Measurements from ENCODE around the gene COX14. TPM values are rescaled to one million over a fixed set of nuclear protein-coding genes. Genes with fewer than 3 reads are reported as not detected.

The COX14 gene
- total RNA-seq, 1 experiment from 2014 or later = 31.9 TPM

DNA sequence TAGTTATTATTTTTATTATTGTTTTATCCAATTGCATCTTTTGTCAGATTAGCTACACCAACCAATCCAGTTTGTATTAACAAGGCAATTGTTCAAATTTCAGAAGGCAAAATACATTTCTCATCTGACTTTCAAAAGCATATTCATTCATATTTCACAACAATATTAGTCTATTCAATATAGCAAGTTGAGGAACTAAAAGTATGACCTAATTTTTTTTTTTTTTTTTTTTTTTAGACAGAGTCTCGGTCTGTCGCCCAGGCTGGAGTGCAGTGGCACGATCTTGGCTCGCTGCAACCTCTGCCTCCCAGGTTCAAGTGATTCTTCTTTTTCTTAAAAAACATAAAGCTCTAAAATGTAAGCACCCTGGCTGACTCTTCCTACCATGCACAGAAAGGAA is 17.3 kb downstream of the COX14 start:
- no peaks in the 10 kb centered on the region for H3K27me3 ChIP-seq (ENCODE audit: insufficient read depth, low read length)
- TF ChIP-seq, protein P1, sequence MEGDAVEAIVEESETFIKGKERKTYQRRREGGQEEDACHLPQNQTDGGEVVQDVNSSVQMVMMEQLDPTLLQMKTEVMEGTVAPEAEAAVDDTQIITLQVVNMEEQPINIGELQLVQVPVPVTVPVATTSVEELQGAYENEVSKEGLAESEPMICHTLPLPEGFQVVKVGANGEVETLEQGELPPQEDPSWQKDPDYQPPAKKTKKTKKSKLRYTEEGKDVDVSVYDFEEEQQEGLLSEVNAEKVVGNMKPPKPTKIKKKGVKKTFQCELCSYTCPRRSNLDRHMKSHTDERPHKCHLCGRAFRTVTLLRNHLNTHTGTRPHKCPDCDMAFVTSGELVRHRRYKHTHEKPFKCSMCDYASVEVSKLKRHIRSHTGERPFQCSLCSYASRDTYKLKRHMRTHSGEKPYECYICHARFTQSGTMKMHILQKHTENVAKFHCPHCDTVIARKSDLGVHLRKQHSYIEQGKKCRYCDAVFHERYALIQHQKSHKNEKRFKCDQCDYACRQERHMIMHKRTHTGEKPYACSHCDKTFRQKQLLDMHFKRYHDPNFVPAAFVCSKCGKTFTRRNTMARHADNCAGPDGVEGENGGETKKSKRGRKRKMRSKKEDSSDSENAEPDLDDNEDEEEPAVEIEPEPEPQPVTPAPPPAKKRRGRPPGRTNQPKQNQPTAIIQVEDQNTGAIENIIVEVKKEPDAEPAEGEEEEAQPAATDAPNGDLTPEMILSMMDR (conservative IDR thresholded peaks at IDR 0.05) = no peak
- H2BK20ac ChIP-seq (ENCODE audit: low read depth, low read length, poor library complexity, severe bottlenecking) = no peak overlapping the region
- no peak overlapping the region for H2BK120ac ChIP-seq (ENCODE audit: low read depth, low read length, poor library complexity, severe bottlenecking)
- H4K5ac ChIP-seq (ENCODE audit: insufficient read length, low read depth, low read length) = no peak overlapping the region
- no peaks in the 10 kb centered on the region for H3K9me3 Mint-ChIP-seq
- H3K4me2 ChIP-seq (ENCODE audit: insufficient read depth, insufficient read length, low read length) = no peak overlapping the region
- no peak overlapping the region for H3K27ac Mint-ChIP-seq
- H3K36me3 Mint-ChIP-seq (ENCODE audit: insufficient read depth in 1 of 3, low read depth in 3 of 3) = peaks cover 13 to 60% (median 30%) of the 10 kb centered on the region in 3 experiments; a peak in 6 of 7 replicates
- no peaks in the 10 kb centered on the region for H3K9me3 ChIP-seq (ENCODE audit: control insufficient read depth, low read depth, low read length)
- H3K4me1 ChIP-seq (ENCODE audit: insufficient read depth, low read length) = no peaks in the 10 kb centered on the region
- H3K27ac ChIP-seq (ENCODE audit: insufficient read length, low read depth, low read length) = no peak overlapping the region
- H3K79me1 ChIP-seq (ENCODE audit: insufficient read depth, low read depth, low read length, poor library complexity, severe bottlenecking) = no peaks in the 10 kb centered on the region
- no peak overlapping the region for H2BK15ac ChIP-seq (ENCODE audit: low read depth, low read length)
- H4K8ac ChIP-seq (replicated peaks; ENCODE audit: insufficient read length, low read depth, low read length) = no peak overlapping the region
- no peak overlapping the region for H2BK12ac ChIP-seq (ENCODE audit: insufficient read length, low read depth, low read length)
- H3K23me2 ChIP-seq (ENCODE audit: insufficient read length, low read depth, low read length, poor library complexity, severe bottlenecking) = no peaks in the 10 kb centered on the region
- no peak overlapping the region for H2AFZ ChIP-seq (ENCODE audit: low read length)
- no peak overlapping the region for H2AK5ac ChIP-seq (ENCODE audit: insufficient read length, low read length)
- no peaks in the 10 kb centered on the region for H3K79me2 ChIP-seq (ENCODE audit: insufficient read depth, low read length)
- DNase-seq = no peak
- no peak overlapping the region for H3K9ac ChIP-seq (ENCODE audit: extremely low read depth, insufficient read length, low read length)
- no peaks in the 10 kb centered on the region for H4K20me1 ChIP-seq (ENCODE audit: control insufficient read depth, insufficient read depth, insufficient read length)
- no peak overlapping the region for H3T11ph ChIP-seq (ENCODE audit: low read length)
- H3K14ac ChIP-seq (ENCODE audit: insufficient read depth, low read length) = no peak overlapping the region
- no peak overlapping the region for H4K91ac ChIP-seq (ENCODE audit: insufficient read length, low read depth, low read length)
- no peak overlapping the region for H3K18ac ChIP-seq (ENCODE audit: insufficient read length, low read depth, low read length)
- no peaks in the 10 kb centered on the region for H3K27me3 Mint-ChIP-seq (ENCODE audit: low read depth)
- no CpG with 5 or more reads among the region's 4 CpGs for WGBS (ENCODE audit: extremely low coverage, insufficient read length, low lambda C conversion rate)
- H3K4ac ChIP-seq (ENCODE audit: low read depth, low read length) = no peak overlapping the region
- no peaks in the 10 kb centered on the region for H3K4me1 Mint-ChIP-seq
- no peak overlapping the region for H2BK5ac ChIP-seq (ENCODE audit: insufficient read length, low read length)
- no peak overlapping the region for H3K56ac ChIP-seq (ENCODE audit: insufficient read length, low read depth, low read length)
- no peak overlapping the region for H3K4me3 Mint-ChIP-seq
- H3K23ac ChIP-seq (ENCODE audit: insufficient read length, low read depth, low read length) = no peak overlapping the region

Data from H9 (cell line).